IPS-11a (cell line): Measurements from ENCODE around the gene LPIN2.

Experiments used
- H3K4me3 ChIP-seq: one replicate; pipeline ENCODE4 v1.5.1; 2013; ENCODE audit warnings: low read depth, low read length, control low read depth

The LPIN2 gene

DNA sequence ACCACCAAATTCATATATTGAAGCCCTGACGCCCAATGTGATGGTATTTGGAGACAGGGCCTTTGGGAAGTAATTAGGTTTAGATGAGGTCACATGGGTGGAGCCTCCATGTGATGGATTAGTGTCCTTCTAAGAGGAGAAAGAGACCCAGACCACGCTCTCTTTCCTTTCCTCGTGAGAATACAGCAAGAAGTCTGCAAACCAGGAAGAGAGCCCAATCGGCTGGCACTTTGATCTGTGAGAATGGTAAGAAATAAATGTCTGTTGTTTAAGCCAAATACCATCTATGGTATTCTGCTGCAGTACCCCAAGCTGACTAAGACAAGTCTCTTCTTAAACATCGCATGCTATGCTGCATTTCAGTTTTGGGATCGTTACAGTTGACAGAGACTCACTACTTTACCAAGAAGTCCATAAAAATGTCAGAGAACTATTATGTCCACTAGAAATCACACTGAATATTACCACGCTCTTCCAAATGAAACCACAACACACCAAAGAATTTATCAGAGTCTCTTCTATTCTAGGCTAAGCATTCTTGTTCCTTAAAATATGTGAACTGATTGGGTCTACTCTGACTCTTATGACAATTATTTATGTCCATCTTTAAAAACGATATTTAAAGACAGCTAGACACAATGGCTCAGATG is 48.5 kb downstream of the LPIN2 start:
- no peak overlapping the region for H3K4me3 ChIP-seq
